Left lobe of liver (tissue), 2 donors: Measurements from ENCODE around the gene CDC5L. TPM values are rescaled to one million over a fixed set of nuclear protein-coding genes. Genes with fewer than 3 reads are reported as not detected.

Experiments used
- ATAC-seq: fragments of 200-7000 bp; cut with Tn5 transposase; one replicate; pipeline ENCODE4 v1.9.1; 2020; ENCODE audit warnings: mild to moderate bottlenecking, moderate library complexity
- DNase-seq: peaks from one replicate; pipeline ENCODE4 v3.0.0-alpha.2; 2020; ENCODE audit warnings: low spot score
- total RNA-seq: library from RNA; stranded (reverse); gene quantifications from one replicate; pipeline ENCODE4 v1.2.1, GENCODE V29; 2021
- donor health status: DM: no; HTN: no; CAD: no; lungs with moderate emphysema.
- donor health status: DM: no; HTN: yes; CAD: no.

Gene CDC5L
- total RNA-seq, 1 donor from 2014 or later = 10.2 TPM

DNA sequence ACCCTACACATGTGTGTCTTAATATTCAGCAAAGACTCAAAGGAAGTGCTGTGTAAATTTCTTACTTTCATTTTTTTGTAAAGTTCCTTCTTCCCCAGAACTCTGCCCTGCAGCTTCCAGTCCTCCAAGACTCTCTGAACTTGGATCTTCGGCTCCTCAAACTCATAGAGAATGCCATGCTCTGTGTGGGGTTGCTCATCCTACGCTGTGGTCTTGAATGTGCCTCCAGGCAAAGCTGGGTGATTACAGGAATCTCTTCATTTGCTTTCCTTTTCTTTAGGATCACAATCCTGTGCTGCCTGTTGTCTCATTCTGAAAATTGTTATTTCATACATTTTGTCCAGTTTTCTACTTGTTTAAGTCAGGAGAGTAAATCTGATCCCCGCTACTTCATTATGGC is 14.5 kb upstream of the CDC5L start:
- no peak for ATAC-seq
- DNase-seq = no peak

DNA sequence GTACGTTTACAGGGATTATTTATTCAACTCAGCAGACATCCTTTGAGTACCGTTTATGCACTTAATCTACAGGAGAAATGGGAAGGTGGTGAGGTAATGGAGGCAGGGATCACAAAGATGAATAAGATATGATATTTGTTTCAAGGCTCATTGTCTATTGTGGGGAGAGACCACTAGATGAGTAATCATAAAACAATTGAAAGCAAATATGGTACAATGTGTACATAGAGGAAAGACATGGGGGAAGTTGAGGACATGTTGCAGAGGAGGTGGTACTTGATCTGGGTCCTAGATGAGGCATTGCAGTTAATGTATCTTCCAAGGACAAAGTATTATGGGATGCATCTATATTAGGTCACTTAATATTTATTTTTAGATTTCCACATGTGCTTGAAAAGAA is 13.7 kb upstream of the CDC5L start:
- ATAC-seq (no peak), DNase-seq (no peak)

DNA sequence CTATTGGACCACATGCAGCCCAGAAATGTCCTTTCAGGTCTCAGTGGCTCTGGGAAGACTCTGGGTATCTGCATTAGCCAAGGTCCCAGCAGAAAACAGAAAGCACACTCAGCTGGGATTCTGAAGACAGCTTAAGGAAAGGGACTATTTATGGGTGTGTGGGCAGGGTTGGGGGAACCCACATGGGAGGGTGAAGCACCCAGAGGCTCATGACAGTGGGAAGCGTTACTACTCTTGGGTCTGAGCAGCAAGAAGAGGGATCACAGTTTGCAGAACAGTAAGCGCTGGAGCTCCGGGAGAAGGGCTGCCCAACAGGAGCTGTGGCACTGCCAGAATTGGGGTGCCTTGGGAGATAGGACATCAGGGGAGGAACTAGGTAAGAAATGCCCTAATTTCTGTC is 12.4 kb upstream of the CDC5L start:
- DNase-seq (no peak), ATAC-seq (no peak)

DNA sequence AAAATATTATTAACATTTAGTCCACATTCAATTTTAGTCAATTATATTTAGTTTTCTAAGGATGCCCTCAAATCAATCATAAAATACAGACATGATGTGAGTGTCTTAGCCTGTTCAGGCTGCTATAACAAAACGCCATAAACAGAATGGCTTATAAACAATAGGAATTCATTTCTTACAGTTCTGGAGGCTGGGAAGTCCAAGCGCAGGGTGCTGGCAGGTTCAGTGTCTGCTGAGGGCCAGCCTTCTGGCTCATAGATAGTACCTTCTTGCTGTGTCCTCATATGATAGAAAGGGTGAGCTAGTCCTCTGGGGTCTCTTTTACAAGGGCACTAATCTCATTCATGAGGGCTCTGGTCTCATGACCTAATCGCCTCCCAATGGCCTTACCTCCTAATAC is 10.0 kb upstream of the CDC5L start:
- no peak for ATAC-seq
- DNase-seq = no peak

DNA sequence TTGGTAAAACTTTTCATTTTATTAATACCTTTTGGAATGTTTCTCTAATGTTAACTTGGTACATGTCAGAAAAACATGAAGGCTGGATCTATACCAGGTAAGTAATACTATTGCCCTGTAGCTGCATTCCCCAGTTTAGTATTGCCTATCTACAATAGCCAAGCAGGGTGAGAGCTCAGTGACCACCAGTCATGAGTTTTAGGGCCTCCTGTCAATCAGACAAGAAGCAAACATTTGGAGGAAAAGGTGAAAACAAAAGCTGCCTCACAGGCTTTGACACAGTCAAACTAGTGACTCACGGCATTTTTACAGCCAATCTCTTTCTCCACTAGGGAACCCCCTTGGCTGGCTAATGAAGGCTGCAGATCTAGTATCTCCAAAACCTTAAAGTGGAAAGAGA is 9.5 kb upstream of the CDC5L start:
- no peak for ATAC-seq
- no peak for DNase-seq

DNA sequence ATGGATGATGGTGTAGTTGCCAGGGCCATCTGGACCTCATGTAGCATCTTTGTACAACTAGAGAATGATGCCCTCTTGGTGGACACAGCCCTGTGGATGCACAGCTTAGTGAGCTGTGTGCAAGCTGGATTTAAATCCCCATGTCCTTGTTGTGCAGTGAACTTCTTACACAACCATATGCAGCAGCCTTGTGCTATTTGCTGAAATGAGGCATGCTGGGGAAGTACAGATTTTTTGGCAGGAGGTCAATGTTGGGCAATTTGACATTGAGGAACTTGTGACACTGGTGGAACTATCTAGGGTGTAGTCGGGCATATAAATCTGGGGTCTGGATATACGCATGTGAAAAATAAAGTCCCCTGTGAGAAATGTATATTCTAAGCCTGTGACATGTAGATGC is 5.8 kb upstream of the CDC5L start:
- peak; percentile 78 for ATAC-seq
- DNase-seq = peak; percentile 86

DNA sequence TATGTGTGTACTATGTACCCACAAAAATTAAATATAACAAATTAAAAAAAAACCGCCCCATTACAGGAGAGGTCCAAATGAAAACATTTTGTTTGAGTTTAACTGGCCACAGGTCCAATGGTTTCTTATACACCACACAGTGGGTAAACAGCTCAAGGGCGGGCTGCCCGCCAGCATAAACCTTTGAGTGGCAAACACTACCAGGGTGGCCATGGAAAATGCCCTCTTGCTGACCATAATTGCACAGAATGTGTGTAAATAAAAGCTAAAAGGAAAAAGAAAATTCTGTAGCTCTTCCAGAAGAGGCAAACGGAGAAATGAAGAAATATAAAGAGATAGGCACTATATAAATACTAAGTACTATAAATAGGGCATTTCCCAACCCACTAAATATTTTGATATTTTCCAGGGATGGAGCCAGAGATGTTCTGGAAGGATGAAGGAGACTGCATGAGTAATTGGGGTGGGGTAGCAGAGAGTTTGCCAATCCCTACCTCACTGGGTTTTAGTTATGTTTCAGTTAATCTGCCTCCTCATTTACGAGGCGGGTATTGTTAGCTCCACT is 1.1 kb upstream of the CDC5L start:
- ATAC-seq = peak; percentile 63

DNA sequence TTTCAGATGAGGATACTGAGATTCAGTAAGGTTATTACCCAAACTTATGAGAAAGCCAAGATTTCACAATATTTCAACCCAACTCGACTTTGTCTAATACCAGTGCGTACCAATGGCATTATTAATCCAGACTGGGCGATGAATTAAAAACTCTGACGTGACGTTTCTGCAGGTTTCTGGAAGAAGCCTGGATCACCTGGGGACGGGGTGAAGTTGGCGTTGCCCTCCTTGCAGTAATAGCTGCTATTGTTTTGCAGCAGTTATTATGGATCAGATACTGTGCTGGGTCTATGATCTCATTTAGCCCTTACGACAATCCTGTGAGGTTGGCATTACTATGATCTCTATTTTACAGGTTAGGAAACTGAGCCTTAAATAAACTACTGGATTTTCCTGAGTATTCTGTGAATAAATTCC is 569 bp upstream of the CDC5L start:
- DNase-seq = no peak

More for the DNA sequence above, 1.1 kb upstream of the CDC5L start:
- DNase-seq = peak; percentile 90

DNA sequence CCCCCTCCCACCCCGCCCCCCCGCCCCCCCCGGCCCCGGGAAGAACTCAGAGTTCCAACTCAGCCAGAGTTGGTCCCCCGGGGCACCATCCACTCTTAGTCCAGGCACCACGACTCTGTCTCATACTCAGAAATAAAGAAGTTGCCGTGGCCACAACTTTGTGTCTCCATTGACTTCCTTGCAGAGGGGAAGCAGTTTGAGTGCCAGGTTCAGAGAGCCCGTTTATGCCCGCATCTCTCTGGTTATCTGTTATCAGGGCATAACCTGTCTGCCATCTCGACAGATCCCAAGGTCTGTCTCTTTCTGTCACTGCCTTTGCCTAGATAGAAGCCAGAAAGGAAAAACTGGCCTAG is 605 bp downstream of the CDC5L start:
- DNase-seq (no peak), ATAC-seq (no peak)

More for the DNA sequence above, 569 bp upstream of the CDC5L start:
- peak; percentile 33 for ATAC-seq

DNA sequence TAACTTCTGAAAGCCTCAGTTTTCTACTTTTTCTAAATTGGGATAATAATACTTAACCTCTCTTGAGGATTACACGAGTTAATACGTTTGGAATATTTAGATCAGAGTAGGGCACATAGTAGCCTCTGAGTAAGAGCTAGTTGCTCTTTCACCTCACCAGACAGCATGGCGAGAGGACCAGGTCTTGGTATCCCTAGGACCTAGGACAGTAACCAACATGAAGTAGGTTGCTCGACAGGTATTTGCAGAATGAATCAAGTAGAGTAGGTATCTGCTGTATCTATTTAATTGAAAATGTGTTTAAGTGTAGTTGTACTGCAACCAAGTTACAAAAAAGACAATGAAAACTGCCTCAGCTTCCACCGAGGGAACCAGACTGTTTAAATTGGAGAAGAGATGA is 1.4 kb downstream of the CDC5L start:
- DNase-seq (no peak), ATAC-seq (no peak)

DNA sequence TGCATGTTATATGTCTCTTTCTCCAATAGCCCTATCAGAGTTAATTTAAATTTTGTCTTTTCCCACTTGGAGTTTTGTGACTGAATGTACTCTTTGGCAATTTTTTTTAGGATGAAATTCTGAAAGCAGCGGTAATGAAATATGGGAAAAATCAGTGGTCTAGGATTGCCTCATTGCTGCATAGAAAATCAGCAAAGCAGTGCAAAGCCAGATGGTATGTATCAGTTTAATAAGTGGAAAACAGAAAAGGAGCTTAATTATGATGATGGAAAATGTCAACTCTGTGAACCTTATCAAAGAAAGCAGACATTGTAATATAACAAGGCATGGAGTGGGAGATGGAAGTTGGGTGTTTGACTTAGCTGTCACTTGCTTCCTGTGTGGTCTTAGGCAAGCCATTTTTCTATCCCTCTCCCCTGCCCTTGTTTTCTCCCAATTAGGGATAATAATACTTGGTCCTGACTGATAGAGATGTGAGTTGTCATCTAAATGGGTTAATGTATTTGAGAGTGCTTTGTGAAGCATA is 2.7 kb downstream of the CDC5L start:
- DNase-seq (no peak), ATAC-seq (no peak)

DNA sequence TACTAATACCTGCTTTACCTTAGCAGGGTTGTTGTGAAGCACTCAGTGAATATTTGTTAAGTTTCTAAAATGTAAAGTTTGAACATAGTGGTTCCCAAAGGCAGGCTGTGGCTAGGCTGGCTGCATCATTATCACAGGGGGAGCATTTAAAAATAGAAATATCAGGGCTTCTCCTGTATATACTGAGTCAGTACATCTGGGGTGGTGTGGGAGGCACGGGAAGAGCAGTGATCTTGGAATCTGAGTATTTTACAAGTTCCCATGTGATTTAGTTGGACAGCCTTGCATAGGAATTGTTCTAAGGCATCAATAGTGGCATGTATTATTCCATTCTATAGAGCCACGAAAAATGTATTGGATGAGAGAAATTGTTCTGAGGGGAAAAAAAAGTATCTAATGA is 8.0 kb downstream of the CDC5L start:
- no peak for ATAC-seq
- DNase-seq = no peak

DNA sequence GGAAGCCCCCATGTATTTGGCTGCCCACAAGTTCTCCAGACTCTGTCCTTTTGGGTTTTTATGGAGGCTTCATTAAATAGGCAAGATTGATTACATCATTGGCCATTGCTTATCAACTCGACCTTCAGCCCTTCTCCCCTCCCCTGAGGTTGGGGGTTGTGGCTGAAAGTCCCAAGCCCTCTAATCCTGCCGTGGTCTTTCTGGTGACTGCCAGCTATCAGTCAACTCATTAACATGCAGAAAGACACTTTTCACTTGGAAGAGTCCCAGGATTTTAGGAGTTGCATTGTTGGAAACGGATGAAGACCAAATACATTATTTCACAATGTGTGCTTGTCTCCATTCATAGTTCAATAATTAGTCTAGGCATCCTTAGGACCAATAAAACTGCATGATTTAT is 9.5 kb downstream of the CDC5L start:
- ATAC-seq = peak; percentile 86
- DNase-seq = peak; percentile 82

DNA sequence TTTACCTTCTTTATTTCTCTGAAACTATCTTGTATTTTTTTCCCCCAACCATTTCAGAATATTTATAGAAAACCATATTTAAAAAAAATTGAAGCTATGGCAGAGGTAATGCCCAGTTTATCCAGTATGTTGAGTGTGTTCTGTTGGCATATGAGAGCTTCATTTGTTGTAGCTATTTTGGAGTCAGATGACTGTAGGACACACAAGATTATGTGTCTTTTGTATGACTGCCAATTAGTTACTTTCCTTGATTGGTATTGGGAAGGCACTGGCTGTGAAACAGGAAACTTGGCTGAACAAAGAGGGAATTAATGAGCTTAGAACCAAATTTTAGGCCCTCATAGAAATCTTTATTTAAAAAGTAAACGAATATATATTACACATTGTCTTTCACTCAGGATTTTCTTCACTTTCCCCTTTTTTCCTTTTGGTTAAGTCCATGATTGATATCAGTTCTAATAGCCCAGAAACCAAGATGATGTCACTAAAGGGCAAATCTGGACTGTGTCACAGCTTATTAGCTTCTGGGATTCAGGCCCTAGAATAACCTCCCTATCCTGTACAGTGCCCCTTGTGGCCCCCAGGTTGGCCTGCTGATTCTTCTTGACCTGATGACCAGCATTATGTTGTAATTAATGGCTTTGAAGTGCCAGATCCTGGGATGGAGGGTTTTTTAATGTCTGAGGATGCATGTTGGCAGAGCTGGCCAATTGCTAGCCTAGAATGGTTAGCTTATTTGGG is 10.1 kb downstream of the CDC5L start:
- DNase-seq (no peak), ATAC-seq (no peak)

DNA sequence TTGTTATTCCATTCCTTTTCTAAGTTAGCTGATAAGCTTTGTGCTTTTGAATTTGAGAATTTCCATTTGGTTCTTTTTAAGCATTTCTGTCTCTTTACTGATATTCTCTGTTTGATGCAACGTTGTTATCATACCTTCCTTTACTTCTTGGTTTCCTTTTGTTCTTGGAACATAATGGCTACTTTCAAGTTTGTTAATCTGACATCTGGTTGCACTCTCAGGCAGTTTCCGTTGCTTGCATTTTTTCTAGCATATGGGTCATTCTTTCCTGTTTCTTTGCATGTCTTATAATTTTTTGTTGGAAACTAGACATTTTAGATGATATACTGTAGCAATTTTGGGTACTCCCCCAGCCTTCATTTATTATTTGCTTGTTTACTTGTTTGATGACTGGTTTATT is 12.5 kb downstream of the CDC5L start:
- DNase-seq (no peak), ATAC-seq (no peak)

DNA sequence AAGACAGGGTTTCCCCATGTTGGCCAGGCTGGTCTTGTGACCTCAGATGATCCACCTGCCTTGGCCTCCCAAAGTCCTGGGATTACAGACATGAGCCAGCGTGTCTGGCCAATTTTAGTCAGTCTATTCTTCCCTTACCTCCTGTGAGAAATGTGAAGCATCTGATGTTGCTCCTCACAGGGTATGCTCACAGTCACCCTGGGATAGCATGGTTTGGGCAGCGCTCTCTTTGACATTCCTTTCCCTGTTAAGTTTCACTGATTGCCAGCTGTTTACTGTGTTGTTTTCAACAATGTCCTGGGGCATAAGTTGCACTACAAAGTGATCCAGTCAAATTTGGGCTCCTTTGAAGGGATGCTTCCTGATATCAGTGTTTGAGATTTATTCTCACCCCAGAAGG is 13.1 kb downstream of the CDC5L start:
- no peak for ATAC-seq
- DNase-seq = no peak

DNA sequence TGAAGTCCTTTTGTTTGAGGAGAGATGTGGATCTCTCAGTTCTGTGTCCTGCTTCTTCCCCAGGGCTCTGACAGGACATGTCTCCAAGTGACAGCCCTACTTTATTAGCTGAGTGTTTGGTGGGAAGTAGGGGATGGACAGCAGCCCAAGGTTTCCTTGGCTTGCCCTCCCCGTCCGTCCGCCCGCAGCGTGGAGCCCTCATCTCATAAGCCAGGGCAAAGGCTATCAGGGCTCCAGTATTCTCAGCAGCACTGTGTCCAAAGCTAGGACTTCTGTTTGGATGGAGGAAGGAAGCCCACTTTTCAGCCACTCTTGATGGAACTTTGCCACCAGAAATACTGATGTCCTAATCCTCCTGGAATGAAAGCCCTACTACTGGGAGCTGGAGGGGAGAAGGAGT is 13.6 kb downstream of the CDC5L start:
- DNase-seq = no peak
- ATAC-seq = peak; percentile 48

DNA sequence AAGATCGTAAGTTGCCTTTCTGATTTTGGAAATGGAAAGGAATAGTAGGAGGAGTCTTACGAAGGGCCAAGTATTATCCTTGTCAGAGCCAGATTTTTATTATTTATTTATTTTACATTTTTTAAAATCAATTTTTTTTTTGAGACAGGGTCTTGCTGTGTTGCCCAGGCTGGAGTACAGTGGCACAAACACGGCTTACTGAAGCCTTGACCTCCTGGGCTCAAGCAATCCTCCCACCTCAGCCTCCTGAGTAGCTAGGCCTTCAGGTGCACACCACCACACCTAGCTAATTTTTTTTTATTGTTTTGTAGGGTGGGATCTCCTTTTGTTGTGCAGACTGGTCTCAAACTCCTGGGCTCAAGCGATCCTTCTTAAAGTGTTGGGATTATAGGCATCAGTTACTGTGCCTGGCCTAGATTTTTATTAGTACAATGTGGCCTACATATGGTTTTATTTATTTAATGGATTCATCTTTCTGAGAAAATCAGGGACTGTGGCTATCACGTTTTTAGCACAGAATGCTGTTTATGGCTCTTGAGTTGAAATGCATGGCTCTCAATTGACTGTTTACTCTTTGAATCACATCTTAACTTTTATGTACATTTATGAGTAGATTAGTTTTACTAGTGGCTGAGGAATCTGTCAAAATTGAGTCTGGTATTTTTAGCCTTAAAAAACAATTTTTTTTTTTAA is 16.7 kb downstream of the CDC5L start:
- no peak for ATAC-seq
- no peak for DNase-seq

DNA sequence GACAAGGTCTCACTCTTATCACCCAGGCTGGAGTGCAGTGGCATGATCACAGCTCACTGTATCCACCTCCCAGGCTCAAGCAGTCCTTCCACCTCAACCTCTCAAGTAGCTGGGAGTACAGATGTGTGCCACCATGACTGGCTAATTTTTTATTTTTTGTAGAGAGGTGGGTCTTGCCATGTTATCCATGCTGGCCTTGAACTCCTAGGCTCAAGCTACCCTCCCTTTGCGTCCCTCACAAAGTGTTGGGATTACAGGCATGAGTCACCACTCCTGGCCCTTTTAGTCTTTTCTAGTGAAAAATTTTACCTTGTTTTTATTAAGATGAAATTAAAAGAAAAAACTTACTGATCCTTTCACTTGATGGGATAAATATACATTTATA is 17.2 kb downstream of the CDC5L start:
- DNase-seq (no peak), ATAC-seq (no peak)

DNA sequence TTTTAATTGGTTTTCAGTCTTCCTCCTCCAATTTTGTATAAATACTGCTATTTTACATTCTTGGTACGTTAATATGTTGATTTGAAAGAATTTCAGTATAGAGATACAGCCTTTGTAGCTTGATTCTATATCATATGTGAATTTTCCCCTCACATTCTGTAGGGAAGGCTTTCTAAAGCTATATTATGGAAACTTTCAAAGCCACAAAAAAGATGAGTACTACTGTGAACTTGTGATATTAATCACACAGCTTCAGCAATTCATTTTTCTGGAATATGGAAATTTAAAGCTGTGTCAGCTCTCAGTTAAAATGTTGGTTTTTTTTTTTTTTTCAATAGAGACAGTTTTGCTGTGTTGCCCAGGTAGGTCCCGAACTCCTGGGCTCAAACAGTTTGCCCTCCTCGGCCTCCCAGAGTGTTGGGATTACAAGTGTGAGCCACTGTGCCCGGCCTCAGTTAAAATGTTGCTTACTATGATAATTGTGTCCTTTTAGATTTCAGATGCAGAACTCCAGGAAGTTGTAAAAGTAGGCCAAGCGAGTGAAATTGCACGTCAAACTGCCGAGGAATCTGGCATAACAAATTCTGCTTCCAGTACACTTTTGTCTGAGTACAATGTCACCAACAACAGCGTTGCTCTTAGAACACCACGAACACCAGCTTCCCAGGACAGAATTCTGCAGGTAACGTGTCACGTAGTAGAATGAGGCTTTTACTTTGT is 20.6 kb downstream of the CDC5L start:
- ATAC-seq = no peak

DNA sequence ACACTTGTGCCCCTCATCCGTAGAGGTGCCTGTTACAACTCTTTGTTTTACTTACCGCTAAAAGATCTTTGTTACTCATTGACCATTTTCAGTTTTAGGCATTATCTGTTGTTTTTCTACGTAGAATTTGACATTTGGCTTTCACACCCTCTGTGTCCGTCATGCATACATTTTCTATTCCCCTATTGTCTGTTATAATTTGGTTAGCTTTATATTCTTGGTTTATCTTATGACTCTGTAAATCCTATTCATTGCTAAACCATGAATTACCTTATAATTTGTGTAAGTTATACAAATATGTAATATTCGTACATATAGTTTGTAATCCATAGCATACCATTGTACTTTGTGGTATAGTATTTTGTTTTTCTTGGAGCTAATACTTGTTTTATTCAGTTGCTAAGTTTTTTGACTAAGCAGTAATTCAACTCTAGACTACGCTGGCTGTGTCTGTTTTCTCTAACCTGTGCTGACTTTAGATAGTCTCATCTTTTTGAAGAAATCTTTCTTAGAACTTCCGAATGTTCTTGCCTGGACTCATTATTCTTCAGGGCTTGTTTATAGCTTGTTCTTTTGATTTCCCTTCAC is 21.8 kb downstream of the CDC5L start:
- DNase-seq = no peak
- ATAC-seq = no peak

More for the DNA sequence above, 20.6 kb downstream of the CDC5L start:
- no peak for DNase-seq
